ENCODE measurements around the gene SERINC5.

Gene SERINC5

DNA sequence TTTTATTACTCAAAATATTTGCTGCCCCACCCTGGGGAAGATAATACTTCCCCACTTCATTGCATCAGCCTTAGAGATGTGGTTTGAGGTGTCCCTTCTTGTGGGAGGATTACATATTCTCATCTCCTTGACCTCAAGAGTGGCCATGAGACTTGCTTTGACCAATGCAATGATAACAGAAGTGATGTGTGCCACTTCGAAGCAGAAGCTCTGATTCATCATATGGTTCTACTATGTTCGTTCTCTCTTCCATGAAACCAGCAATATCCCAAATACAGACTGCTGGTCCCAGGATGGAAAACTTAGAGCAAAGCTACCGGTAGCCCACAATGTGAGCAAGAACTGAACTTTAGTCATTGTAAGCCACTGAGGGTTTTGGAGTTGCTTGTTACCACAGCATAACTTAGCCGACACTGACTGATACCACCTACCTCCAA is 128.7 kb downstream of the SERINC5 start:
- H3K23ac ChIP-seq (ENCODE audit: low read depth, low read length, poor library complexity) = no peak overlapping the region
- WGBS, 2 donors (ENCODE audit: extremely low coverage in 2 of 2, insufficient read length in 2 of 2, insufficient replicate concordance in 1 of 2) = no CpG with 5 or more reads among the region's 4 CpGs
- DNase-seq (ENCODE audit: low spot score) = no peak

DNA sequence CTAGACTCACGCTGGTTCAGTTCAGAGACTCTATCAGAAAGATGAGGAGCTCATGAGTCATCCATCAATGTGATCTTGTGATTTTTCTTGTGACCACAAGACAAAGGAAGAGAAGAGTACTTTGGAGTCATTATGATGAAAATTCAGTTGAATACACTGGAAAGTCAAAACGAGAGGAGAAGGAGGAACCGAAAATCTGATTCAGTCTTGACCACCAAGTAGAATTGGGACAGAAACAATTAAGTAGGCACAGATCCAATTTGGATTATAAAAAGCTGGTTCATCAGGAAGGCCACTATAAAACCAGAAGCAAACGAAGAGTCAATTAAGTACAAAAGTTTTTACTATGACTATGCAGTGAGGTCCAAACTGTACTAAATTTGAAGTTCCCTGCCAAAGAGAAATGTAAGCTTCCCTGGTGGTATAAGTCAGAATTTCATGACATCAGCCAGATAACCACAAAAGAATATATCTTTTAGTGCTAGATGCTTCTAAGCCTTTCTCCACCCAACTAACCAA is 129.8 kb downstream of the SERINC5 start:
- Histone ChIP-seq H2BK120ac (ENCODE audit: low read depth, low read length) (no peak overlapping the region), H3K23ac (ENCODE audit: low read depth, low read length, poor library complexity) (no peak overlapping the region), H3K9ac (ENCODE audit: low read depth, low read length, poor library complexity) (no peak overlapping the region), H3K14ac (ENCODE audit: low read length) (no peak overlapping the region), H3K36me3 (replicated peaks in 1 of 2; ENCODE audit: control insufficient read depth in 2 of 2, insufficient read depth in 2 of 2, low read length in 2 of 2) (no peaks in the 10 kb centered on the region), H4K91ac (ENCODE audit: low read depth, low read length, poor library complexity) (no peak overlapping the region), H2AFZ (ENCODE audit: low read length) (no peak overlapping the region), H4K8ac (ENCODE audit: low read depth, low read length) (no peak overlapping the region), H2BK5ac (ENCODE audit: low read length) (no peak overlapping the region), H2BK12ac (ENCODE audit: low read length) (no peak overlapping the region), H3K9me3 (replicated peaks in 1 of 2; ENCODE audit: control insufficient read depth in 2 of 2, insufficient read depth in 1 of 2, low read depth in 1 of 2, low read length in 2 of 2) (peaks cover 2 to 6% of the 10 kb centered on the region in 2 donors), H3K79me1 (ENCODE audit: low read depth, low read length) (no peaks in the 10 kb centered on the region), H3K4me2 (ENCODE audit: insufficient read depth, low read length, poor library complexity, severe bottlenecking) (no peak overlapping the region), H3K27me3 (ENCODE audit: control insufficient read depth in 3 of 3, insufficient read depth in 3 of 3, low read depth in 1 of 3, low read length in 3 of 3) (no peaks in the 10 kb centered on the region), H3K4ac (ENCODE audit: low read length) (no peak overlapping the region), H3K27ac (replicated peaks; ENCODE audit: low read length) (no peak overlapping the region), H3K18ac (ENCODE audit: low read length) (no peak overlapping the region), H2AK5ac (ENCODE audit: low read depth, low read length) (no peak overlapping the region), H3K4me1 (ENCODE audit: control insufficient read depth in 2 of 2, insufficient read depth in 1 of 2, low read depth in 1 of 2, low read length in 2 of 2) (peaks cover 2 to 5% of the 10 kb centered on the region in 2 donors), H3K4me3 (ENCODE audit: low read length in 2 of 2) (no peak overlapping the region), H2BK15ac (ENCODE audit: low read length) (no peak overlapping the region)
- no peak for DNase-seq (ENCODE audit: low spot score)
- no CpG with 5 or more reads among the region's 4 CpGs for WGBS, 2 donors (ENCODE audit: extremely low coverage in 2 of 2, insufficient read length in 2 of 2, insufficient replicate concordance in 1 of 2)

More for the DNA sequence above, 128.7 kb downstream of the SERINC5 start:
- peaks cover 2 to 5% of the 10 kb centered on the region in 2 donors for H3K4me1 ChIP-seq (ENCODE audit: control insufficient read depth in 2 of 2, insufficient read depth in 1 of 2, low read depth in 1 of 2, low read length in 2 of 2)
- no peak overlapping the region for H2AK5ac ChIP-seq (ENCODE audit: low read depth, low read length)
- no peak overlapping the region for H3K14ac ChIP-seq (ENCODE audit: low read length)
- no peak overlapping the region for H3K4me2 ChIP-seq (ENCODE audit: insufficient read depth, low read length, poor library complexity, severe bottlenecking)
- no peaks in the 10 kb centered on the region for H3K79me1 ChIP-seq (ENCODE audit: low read depth, low read length)
- no peak overlapping the region for H4K8ac ChIP-seq (ENCODE audit: low read depth, low read length)
- no peaks in the 10 kb centered on the region for H3K27me3 ChIP-seq (ENCODE audit: control insufficient read depth in 3 of 3, insufficient read depth in 3 of 3, low read depth in 1 of 3, low read length in 3 of 3)
- H2BK15ac ChIP-seq (ENCODE audit: low read length) = no peak overlapping the region
- H3K9ac ChIP-seq (ENCODE audit: low read depth, low read length, poor library complexity) = no peak overlapping the region
- H2BK120ac ChIP-seq (ENCODE audit: low read depth, low read length) = no peak overlapping the region
- H3K9me3 ChIP-seq (replicated peaks in 1 of 2; ENCODE audit: control insufficient read depth in 2 of 2, insufficient read depth in 1 of 2, low read depth in 1 of 2, low read length in 2 of 2) = peaks cover 2 to 6% of the 10 kb centered on the region in 2 donors
- H3K4me3 ChIP-seq (ENCODE audit: low read length in 2 of 2) = no peak overlapping the region
- no peak overlapping the region for H2BK12ac ChIP-seq (ENCODE audit: low read length)
- H3K36me3 ChIP-seq (replicated peaks in 1 of 2; ENCODE audit: control insufficient read depth in 2 of 2, insufficient read depth in 2 of 2, low read length in 2 of 2) = no peaks in the 10 kb centered on the region
- no peak overlapping the region for H2AFZ ChIP-seq (ENCODE audit: low read length)
- H3K4ac ChIP-seq (ENCODE audit: low read length) = no peak overlapping the region
- H3K18ac ChIP-seq (ENCODE audit: low read length) = no peak overlapping the region
- H4K91ac ChIP-seq (ENCODE audit: low read depth, low read length, poor library complexity) = no peak overlapping the region
- H3K27ac ChIP-seq (replicated peaks; ENCODE audit: low read length) = no peak overlapping the region
- no peak overlapping the region for H2BK5ac ChIP-seq (ENCODE audit: low read length)

DNA sequence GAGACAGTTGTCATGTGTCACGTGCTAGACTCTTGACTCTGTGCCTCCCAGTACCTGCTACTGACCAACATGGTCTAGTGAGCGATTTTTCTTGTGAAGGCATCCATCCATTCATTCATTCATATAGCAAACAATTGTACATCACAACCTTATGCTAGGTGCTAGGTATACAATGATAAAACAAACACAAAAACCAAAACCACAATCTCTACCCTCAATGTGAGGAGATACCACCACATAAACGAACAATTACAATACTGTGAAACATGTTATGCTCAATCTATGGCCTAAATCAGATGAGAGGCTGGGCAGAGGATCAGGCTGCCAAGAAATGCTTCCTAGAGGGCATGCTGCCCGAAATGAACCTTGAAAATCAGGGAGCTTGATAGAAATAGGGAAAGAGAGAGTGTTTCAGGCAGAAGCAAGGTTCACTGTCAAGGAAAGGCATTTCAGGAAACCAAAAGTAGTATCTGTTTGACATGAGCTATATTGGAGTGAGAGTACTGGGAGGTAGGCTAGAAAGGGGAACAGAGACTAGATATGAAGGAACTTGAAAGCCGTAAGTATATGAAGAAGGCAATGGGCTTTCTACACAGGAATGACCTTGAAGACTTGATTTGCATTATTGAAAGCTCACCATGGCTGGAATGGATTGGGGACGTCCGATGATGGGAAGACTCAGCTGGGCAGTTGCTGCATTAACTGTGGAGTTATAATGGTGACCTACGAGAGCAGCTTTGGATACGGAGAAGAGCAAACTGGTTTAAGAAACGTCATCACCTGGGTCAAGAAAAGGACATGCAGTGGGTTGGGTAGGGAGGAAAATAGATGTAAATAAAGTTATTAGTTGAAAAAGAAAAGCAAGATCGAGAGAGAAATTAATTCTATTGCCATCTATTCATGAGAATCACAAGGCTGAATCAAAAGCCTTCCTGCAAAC is 130.6 kb downstream of the SERINC5 start:
- no peaks in the 10 kb centered on the region for H3K36me3 ChIP-seq (replicated peaks in 1 of 2; ENCODE audit: control insufficient read depth in 2 of 2, insufficient read depth in 2 of 2, low read length in 2 of 2)
- H2BK5ac ChIP-seq (ENCODE audit: low read length) = no peak overlapping the region
- H2AK5ac ChIP-seq (ENCODE audit: low read depth, low read length) = no peak overlapping the region
- no peak overlapping the region for H3K23ac ChIP-seq (ENCODE audit: low read depth, low read length, poor library complexity)
- no peak overlapping the region for H3K4me3 ChIP-seq (ENCODE audit: low read length in 2 of 2)
- H3K27me3 ChIP-seq (ENCODE audit: control insufficient read depth in 3 of 3, insufficient read depth in 3 of 3, low read depth in 1 of 3, low read length in 3 of 3) = no peaks in the 10 kb centered on the region
- H2BK12ac ChIP-seq (ENCODE audit: low read length) = no peak overlapping the region
- no peak overlapping the region for H3K9ac ChIP-seq (ENCODE audit: low read depth, low read length, poor library complexity)
- H3K4ac ChIP-seq (ENCODE audit: low read length) = no peak overlapping the region
- WGBS, 2 donors (ENCODE audit: extremely low coverage in 2 of 2, insufficient read length in 2 of 2, insufficient replicate concordance in 1 of 2) = 100% methylated on average over 1 of the region's 11 CpGs; no CpG with 5 or more reads in 1 of the 2 donors
- H3K4me1 ChIP-seq (ENCODE audit: control insufficient read depth in 2 of 2, insufficient read depth in 1 of 2, low read depth in 1 of 2, low read length in 2 of 2) = peaks cover 2 to 5% of the 10 kb centered on the region in 2 donors
- H4K91ac ChIP-seq (ENCODE audit: low read depth, low read length, poor library complexity) = no peak overlapping the region
- no peak overlapping the region for H3K4me2 ChIP-seq (ENCODE audit: insufficient read depth, low read length, poor library complexity, severe bottlenecking)
- H3K9me3 ChIP-seq (replicated peaks in 1 of 2; ENCODE audit: control insufficient read depth in 2 of 2, insufficient read depth in 1 of 2, low read depth in 1 of 2, low read length in 2 of 2) = peaks cover 2 to 6% of the 10 kb centered on the region in 2 donors
- no peaks in the 10 kb centered on the region for H3K79me1 ChIP-seq (ENCODE audit: low read depth, low read length)
- no peak for DNase-seq (ENCODE audit: low spot score)
- no peak overlapping the region for H3K14ac ChIP-seq (ENCODE audit: low read length)
- H3K27ac ChIP-seq (replicated peaks; ENCODE audit: low read length) = no peak overlapping the region
- no peak overlapping the region for H4K8ac ChIP-seq (ENCODE audit: low read depth, low read length)
- no peak overlapping the region for H2BK15ac ChIP-seq (ENCODE audit: low read length)
- H3K18ac ChIP-seq (ENCODE audit: low read length) = no peak overlapping the region
- H2BK120ac ChIP-seq (ENCODE audit: low read depth, low read length) = no peak overlapping the region
- H2AFZ ChIP-seq (ENCODE audit: low read length) = no peak overlapping the region

All from neuronal stem cell (in vitro differentiated cells).